GM19324 (cell line): ENCODE data around the gene USB1.
A peak's percentile ranks its signal among the peaks of the same experiment; 100 is the strongest.

ENCODE experiments used
- ATAC-seq: cut with Tn5 transposase; IDR thresholded peaks from one replicate; pipeline ENCODE4 v1.9.1; 2021; ENCODE audit warnings: mild to moderate bottlenecking, moderate library complexity; ENCODE audit not compliant: unreplicated experiment, low FRiP score

The USB1 gene, protein sequence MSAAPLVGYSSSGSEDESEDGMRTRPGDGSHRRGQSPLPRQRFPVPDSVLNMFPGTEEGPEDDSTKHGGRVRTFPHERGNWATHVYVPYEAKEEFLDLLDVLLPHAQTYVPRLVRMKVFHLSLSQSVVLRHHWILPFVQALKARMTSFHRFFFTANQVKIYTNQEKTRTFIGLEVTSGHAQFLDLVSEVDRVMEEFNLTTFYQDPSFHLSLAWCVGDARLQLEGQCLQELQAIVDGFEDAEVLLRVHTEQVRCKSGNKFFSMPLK

DNA sequence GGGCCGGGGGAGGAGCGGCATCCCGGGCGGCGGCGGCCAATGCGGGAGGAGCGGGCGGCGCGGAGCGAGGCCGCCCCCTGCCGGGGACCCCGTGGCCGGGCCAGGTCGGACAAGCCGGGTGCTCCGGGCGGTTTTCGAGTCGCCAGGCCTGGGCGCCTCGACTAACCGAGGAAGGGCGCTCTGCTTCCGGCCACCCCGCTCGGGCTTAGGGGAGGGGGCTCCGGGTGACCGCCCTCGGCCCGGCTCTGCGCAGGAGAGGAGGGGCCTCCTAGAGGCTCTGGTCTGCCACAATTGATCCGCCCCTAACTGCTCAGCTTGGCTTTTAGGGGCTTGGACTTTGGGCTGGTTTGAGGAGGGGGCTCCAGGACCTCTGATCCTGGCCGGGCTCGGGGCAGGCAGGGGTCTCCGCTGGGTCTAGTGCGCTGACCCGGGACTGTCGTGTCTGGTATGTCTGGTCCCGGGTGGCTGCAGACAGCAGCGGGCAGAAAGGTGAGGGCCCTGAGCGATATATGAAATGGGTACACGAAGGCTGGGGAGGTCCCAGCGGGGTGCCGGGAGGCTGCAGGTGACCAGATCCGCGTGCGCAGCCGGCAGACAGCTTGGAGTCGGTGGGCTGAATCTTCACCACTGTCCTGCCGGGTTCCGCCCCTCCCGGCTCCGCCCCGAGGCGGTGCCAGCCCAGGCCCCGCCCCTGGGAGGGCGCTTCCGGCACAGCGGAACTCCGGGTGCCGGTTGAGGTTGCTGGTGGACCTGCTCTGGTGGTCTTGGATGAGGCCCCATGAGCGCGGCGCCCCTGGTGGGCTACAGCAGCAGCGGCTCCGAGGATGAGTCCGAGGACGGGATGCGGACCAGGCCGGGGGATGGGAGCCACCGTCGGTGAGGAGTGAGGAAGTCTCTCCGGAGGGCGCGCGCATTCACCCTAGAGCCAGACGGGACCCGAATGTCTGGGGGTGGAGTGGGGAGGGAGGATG is at the start of gene USB1:
Gene USB1 (plus strand): TSS at position 702 of the 971 bp plus-strand sequence. CDS start 77 bp downstream, at position 779.
- peak; percentile 79 for ATAC-seq

DNA sequence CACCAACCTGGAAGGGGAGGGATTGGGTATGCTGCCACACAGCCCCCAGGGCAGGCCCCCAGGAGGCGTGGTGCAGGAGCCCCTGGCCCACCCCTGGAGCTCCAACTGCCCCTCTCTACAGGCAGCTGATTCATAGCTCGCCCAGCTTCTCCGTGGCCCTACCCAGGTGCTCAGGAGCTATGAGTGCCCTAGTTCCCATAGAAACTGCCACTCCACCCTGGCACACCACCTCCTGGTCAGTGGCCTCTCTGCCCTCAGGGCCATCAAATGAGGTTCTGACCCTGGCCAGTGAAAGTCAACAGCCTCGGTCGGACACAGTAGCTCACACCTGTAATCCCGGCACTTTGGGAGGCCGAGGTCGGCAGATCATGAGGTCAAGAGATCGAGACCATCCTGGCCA is 48.3 kb upstream of the USB1 start:
- no peak for ATAC-seq

DNA sequence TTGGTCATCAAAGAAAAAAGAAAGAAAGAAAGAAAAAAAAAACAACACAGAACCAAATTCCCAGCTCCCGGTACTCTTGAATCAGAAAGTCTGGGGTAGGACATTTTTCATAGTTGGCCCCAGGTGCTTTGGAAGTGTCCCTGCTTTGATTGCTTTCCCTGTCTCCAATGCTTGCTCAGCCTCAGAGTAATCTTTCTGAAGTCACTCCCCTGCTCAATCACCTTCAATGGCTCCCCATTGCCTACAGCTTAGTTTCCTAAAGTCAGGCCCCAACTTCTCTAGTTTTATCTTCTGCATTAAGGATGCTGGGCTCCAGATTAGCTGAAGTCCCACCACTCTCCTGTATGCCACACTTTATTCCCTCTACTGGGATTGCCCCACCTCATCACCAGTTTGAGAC is 47.4 kb upstream of the USB1 start:
- ATAC-seq, result no peak

DNA sequence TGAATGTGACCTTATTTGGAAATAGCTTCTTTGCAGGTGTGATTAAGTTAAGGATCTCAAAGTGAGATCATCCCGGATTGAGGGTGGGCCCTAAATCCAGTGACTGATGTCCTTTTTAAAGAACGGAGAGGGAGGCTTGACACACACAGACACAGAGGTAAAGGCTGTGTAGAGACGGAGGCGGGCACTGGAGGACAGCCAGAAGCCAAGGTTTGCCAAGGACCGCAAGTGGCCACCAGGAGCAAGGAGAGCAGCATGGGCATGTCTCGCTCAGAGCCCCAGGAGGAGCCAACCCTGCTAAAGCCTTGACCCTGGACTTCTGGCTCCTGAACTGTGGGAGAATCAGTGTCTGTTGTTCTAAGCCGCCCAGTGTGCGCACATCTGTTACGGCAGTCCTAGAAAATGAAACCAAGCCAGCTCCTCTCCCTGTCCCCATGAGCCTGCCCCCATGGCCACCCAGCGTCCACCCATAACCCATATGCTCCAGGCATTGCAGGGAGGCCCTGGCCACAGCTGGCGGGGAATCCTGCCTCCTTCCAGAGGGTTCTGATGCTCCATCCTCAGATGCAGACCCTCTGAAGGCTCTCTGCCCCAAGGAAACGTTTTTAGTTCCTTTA is 45.5 kb upstream of the USB1 start:
- no peak for ATAC-seq

DNA sequence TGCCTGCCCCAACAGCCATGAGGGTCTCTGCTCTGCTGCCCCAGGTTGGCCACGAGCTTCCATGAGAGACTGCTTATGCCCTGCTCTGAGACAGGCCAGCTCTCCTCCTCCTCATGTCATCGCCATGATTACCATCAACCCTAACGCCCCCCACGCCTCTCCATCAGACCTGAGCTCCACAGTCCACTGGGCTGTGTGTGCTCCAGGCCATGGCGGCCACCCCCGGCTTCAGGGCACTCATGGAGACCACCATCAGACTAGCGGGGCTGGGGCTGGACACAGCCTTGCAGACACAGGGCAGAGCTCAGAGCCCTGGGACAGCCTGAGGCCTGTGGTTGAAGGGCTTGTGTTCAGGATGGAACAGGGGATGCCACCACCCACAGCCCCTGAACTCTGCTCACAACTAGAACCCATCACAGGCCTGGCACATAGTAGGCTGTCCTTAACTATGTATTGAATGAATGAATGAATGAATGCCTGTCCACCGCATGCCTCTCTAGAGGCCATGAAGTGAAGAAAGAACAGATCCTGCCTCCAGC is 44.9 kb upstream of the USB1 start:
- no peak for ATAC-seq

DNA sequence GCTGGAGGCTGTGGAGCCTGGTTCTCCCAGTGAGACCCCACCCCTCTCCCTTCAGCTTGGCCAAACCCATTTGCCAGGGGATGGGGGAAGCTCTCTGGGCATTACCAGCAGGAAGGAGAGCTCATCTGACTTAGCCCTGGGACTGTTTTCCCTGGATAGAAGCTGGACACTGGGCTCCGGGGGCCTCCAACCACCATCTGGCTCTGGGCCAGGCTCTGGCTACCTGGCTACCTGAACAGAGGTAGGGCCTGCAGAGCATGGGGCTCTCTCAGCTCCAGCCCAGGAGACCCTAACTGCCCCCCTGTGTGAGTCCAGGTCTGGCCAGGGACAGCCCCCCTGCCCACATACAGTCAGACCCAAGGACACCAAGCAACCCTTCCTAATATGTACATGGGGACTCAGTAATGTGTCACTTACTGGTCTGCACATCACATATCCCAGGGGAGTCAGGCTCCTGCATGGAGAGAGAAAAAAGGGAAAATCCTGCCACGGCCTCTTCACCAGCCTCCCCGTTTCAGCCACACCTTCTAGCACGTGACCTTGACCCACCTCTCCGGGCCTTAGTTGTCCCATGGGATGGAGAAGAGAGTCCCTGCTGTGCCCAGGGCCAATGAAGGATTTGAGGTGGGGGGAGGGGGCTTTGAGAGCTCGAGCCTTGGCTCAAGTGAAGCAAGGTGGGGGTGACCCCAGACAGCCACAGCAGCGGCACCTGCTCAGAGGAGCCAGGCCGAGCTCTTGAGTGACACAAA is 44.1 kb upstream of the USB1 start:
- ATAC-seq, result no peak

DNA sequence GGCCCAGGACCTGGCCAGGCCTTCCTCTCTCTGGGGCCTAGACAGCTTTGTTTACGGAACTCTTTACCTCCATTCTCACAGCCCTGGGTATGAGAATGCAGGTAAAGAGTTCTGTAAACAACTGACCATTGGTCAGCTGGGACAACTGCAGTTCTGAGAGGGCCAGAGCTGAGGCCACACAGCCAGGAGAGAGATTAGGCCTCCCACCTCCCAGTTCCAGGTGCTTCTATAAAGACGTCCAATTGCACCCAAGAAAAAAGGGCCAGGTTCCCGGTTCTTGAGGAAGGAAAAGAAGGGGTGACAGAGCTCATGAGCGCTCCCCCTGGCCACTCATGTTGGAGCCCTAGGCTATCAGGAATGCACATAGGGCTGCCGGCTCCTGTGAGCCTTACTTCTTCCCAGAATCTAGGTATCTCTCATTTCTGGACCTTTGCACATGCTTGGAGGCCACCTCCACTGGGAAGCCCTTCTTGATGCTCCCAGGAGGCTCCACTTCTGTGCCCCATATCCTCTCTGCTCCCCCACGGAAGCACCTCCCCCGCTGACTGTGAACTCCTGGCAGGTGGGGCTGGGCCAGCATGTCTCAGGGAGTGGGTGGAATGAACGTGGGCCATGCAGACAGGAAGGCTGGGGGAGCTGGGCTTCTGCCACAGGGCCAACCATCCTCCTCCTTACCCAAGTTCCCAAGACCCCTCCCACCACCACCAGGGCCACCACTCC is 43.4 kb upstream of the USB1 start:
- ATAC-seq, result no peak

DNA sequence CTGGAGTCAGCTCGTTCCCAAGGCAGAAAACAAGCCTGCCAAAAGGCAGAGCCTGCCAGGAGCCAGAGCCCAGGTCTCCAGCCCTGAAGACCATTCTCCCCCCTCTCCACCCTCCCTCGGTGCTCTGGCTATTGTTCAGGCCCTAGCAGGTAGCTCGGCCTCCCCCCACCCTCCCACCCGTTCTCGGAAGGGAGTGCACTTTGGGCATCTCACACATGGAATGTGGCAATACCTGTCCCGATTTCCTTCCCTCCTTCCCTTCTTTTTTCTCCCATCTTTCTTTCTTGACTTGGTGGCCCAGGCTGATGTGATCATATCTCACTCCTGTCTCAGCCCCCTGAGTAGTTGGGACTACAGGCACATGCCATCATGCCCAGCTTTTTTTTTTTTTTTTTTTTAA is 42.7 kb upstream of the USB1 start:
- no peak for ATAC-seq

DNA sequence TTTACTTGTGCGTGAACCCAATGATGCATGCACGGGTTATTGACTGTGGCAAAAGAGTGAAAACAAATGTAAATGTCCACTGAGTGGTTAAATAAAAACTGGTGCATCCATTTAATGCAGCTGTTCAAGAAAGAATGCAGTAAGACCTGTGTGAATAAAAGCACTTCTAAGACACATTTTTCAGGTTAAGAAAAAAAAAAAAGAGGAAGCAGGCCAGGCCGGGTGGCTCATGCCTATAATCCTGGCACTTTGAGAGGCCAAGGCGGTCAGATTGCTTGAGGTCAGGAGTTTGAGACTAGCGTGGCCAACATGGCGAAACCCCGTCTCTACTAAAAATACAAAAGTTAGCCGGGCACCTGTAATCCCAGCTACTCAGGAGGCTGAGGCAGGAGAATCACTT is 42.1 kb upstream of the USB1 start:
- no peak for ATAC-seq

DNA sequence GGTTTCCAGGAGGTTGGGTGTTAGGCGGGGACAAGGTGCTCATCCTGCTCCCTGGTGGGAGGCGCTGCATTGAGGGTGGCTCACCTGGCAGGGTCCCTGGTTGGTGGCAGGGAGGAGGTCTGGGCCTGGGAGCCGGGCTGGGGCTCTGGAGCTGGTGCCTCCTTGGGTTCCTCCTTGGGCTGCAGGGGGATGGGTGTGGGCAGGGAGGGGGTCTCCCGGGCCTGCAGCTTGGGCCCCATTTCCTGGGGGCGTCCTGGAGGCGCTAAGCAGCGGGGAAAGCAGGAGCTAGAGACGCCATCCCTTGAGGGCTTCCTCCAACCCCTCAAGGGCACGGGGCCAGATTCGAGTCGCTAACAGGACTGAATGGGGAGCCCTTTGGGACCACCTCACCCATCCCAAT is 41.4 kb upstream of the USB1 start:
- no peak for ATAC-seq

DNA sequence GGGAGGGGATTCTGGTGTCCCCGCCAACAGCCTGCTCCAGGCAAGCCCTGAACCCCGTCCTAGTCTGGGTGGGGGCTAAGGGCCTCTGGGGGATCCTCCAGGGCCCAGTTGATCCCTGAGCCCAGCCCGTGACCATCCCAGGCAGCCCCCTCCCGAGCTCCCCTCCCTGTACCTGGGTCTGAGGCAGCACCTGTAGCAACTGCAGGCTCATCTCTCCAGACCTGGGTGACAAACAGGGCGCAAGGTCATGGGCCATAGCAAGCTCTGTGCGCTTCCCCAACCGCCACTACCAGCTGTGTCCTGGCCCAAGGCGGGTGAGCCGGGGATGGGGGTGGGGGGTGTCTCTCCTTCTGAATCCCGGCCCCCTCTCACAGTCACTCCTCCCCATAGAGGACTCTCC is 40.9 kb upstream of the USB1 start:
- ATAC-seq, result no peak

DNA sequence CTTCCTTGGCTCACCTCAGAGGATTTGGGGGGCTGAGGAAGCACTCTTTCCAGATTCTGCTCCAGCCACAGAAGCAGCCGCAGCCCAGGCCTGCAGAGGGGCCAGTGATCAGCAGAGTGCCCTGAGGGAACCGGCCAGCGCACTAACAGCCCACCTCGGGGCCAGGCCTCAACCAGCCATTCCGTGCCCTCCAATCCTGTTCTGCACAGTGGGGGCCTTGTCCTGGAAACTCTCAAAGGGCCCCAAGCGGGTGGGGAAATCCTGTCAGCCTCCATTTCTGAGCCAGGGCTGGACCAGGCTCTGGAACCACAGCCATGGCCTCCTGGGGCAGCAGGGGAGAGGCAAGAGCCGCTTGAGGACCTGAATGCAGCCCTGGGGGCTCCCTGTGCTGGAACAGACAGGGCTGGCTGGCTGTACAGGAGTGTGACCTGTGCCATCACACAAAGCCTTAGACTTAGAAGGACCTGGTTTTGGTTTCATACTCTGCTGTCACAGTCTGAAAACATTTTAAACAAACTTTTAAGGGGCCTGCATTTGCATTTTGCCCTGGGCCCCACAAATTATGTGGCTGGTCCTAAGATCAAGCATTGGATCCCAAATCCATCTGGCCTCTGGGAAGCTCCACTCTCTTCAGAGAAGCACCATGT is 40.3 kb upstream of the USB1 start:
- ATAC-seq, result no peak

DNA sequence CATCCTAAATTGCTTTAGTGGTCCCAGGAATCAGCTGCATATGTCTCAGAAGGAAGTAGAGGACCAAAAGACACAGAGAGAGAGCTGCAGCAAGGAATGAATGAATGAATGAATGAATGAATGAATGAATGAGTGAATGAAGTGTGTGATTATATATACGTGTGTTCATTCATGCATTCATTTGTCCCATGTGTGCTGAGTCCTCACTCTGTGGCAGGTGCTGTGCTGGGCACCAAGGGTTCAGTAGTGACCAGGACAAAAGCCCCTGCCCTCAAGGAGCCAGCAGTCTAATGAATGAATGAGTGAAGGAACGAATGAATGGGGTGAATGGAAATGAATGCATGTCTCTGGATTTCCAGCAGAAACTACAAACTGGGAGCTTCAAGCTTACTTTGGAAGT is 39.7 kb upstream of the USB1 start:
- ATAC-seq, result no peak

DNA sequence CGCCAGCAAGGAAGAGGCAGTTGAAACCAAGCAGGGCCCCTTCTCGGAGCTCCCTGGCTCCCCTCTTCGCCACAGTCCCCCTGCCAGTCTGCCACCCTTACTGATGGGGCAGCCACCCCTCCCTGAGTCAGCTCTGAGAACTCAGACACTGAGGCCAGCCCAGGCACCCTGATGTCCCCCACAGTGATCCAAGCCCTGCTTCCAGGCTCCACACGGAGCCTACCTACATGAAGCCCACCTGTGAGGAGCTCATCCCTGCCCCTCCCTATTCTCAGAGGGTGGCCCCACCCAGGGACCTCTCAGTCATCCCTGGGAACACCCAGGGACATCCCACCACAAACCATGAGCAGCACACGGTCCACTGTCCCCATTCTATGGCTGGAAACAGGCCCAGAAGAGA is 39.2 kb upstream of the USB1 start:
- ATAC-seq, result no peak

DNA sequence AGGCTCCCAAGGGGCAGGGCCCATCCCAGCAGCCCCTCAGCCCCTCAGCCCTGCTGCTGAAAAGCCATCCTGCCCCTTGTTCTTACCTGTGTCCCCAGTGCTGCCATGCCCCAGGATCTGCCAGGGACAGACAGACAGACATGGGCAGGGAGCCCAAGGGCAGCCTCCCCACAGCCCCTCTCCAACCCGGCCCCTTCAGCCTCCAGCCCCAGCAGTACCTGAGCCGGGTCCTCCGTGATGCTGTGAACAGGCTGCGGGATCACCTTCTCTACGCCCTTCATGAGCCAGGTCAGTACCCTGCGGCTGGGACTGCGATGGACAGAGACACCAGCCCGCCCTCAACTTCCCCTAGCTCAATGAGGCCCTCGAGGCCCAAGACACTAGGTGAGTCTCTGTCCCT is 38.5 kb upstream of the USB1 start:
- no peak for ATAC-seq

DNA sequence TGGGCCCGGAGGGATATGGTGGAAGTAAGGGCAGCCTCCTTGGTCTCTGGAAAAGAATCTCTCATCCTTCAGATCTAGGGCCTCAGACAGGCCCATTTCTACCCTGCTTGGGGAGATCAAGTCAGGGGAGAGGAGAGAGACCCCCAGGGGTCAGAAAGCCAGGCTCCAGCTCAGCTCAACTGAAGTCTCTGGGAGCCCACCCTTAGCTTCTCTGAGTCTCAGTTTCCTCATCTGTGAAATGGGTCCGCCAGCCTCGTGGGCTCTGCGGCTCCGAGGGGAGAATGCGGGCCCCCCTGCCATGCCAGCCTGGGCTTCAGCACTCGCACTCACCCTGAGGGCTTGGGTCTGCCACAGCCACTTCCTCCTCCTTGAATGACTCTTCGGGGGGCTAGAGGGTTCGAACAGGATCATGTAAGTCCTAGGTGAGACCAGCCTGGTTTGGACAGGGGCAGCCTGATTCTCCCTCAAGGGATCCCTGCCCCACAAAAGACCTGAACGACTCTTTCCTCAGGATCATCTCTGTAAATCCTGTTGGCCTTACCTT is 37.0 kb upstream of the USB1 start:
- ATAC-seq, result no peak

DNA sequence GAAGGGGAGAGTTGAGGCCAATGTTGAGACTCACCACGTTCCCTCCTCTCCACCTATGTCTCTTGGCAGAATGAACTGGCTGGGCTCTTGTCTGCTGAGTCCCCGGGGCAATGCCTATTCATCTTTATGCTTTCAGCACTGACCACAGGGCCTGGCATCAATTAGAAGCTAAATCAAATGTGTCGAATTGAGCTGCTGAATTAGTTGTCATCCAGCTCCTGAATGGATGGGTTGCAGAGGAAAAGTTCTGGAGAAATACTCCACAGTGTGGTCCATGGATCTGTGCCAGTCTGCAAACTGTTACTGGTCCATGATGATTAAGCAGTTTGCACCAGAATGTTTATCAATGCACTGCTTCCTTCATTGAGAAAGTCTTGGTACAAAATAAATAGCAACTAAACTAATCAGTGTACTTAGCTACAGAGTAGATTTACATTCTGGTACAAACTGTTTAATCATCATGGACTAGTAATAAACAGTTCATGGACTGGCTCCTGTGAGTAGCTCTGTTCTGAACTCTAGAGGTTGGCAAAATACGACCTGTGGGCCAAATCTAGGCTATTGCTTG is 34.9 kb upstream of the USB1 start:
- ATAC-seq, result no peak

DNA sequence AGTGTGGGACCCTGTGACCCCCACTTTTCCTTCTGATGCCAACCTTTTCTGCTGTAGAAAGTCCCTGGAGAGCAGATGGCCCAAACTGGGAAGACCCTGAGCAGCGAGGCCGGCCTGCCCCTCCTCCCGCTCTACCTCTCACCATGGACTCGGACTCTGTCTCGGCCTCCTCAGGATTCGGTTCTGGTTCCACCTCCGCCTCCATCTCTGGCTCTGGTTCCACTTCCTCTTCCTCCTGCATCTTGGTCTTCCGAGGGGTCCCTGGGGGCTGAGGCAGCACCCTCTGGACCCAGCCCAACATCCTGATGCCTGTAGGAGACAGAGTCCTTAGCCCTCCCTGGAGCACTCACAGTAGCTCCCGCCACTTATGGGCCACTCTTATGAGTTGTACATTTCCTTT is 34.2 kb upstream of the USB1 start:
- no peak for ATAC-seq

DNA sequence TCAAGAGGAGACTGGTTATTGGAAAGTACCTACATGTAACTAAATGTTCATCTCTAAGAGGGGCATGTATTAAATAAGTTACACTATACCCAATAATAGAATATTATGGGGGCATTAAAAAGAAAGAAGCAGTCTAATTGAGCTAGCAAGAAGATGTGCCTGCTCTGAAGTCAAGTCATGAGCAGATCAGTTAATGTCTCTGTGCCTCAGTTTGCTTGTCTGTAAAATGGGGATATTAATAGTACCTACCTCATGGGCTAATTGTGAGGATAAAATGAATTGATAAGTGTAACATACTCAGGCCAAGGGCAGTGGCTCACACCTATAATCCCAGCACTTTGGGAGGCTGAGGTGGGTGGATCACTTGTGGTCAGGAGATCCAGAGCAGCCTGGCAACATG is 33.3 kb upstream of the USB1 start:
- no peak for ATAC-seq
